ENCODE results near the gene PHLDB1. TPM values are rescaled to one million over a fixed set of nuclear protein-coding genes. Genes with fewer than 3 reads are reported as not detected.

Gene PHLDB1
- total RNA-seq, 6 experiments from 2014 or later: 5.4 to 11.7 (median 6.3) TPM

DNA sequence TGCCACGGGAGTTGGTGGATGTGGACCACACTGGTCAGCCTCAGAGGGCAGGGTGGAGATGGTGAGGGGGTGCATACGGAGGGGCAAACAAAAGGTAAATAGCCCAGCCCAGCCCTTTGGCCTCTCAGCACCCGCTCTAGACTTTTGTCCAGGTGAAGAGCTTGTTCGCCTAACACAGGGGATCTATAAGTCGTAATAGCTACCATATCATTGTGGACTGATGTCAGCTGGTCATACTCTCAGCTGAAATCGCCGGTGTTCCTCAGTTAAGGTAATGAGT lies 99.1 kb downstream of the PHLDB1 start:
- TF ChIP-seq, protein P1, sequence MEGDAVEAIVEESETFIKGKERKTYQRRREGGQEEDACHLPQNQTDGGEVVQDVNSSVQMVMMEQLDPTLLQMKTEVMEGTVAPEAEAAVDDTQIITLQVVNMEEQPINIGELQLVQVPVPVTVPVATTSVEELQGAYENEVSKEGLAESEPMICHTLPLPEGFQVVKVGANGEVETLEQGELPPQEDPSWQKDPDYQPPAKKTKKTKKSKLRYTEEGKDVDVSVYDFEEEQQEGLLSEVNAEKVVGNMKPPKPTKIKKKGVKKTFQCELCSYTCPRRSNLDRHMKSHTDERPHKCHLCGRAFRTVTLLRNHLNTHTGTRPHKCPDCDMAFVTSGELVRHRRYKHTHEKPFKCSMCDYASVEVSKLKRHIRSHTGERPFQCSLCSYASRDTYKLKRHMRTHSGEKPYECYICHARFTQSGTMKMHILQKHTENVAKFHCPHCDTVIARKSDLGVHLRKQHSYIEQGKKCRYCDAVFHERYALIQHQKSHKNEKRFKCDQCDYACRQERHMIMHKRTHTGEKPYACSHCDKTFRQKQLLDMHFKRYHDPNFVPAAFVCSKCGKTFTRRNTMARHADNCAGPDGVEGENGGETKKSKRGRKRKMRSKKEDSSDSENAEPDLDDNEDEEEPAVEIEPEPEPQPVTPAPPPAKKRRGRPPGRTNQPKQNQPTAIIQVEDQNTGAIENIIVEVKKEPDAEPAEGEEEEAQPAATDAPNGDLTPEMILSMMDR (IDR thresholded peaks at IDR 0.05): no peak
- no peak for TF ChIP-seq POLR2A (IDR thresholded peaks at IDR 0.05)
- no peaks in the 10 kb centered on the region for H3K36me3 ChIP-seq
- no peaks in the 10 kb centered on the region for H3K4me1 ChIP-seq
- no peak overlapping the region for H3K4me3 ChIP-seq
- intact Hi-C loops (cut with DNase I): no loop called here
- DNase-seq (no peak), ATAC-seq (peak in 1 of 4 donors; percentile 16)
- no peak overlapping the region for H3K27ac ChIP-seq
- H3K9me3 ChIP-seq: no peaks in the 10 kb centered on the region
- 67% methylated on average over 1 of the region's 7 CpGs for WGBS (ENCODE audit: insufficient coverage, low coverage, low lambda C conversion rate, missing lambda C conversion rate)
- no peaks in the 10 kb centered on the region for H3K27me3 ChIP-seq

Small RNA genes lying within 50 kb of the gene (microRNA-seq; reads per million reads assigned to microRNA genes)
- gene MIR6716: 0 reads per million in 2 donors

Small RNA genes lying within 50 kb of the gene (small RNA-seq; reads per million reads assigned to genes)
- gene RNU6-1157P: 0 reads per million in 2 experiments
- gene RNU6-376P: 0 reads per million in 2 experiments

Other genes starting within 250 kb of the PHLDB1 start
- 10 to 100 TPM; 25.5 to 36.9 (median 28.5) TPM for gene UBE4A, start 248.0 kb upstream of the PHLDB1 start, total RNA-seq
- gene ATP5MG, start 206.0 kb upstream of the PHLDB1 start, total RNA-seq: 100 to 1,000 TPM in 1 of 6 experiments, 10 to 100 TPM in 5; 32.6 to 127 (median 89.5) TPM
- 10 to 100 TPM; 15.5 to 24.9 (median 19.5) TPM for gene KMT2A, start 171.1 kb upstream of the PHLDB1 start, total RNA-seq
- gene TTC36, start 80.1 kb upstream of the PHLDB1 start, total RNA-seq: 10 to 100 TPM; 21.5 to 88.3 (median 50.6) TPM
- gene TMEM25, start 76.4 kb upstream of the PHLDB1 start, total RNA-seq: 10 to 100 TPM in 5 of 6 experiments, 1 to 10 TPM in 1; 9.2 to 31.0 (median 23.5) TPM
- gene IFT46, start 41.7 kb upstream of the PHLDB1 start, total RNA-seq: 1 to 10 TPM; 4.0 to 6.4 (median 5.2) TPM
- 10 to 100 TPM; 58.3 to 91.7 (median 75.8) TPM for gene ARCN1, start 35.2 kb upstream of the PHLDB1 start, total RNA-seq
- gene TREH, start 72.0 kb downstream of the PHLDB1 start, total RNA-seq: 1 to 10 TPM in 4 of 6 experiments, not detected in 2; 2.1 to 5.1 (median 2.9) TPM
- gene DDX6, start 183.5 kb downstream of the PHLDB1 start, total RNA-seq: 10 to 100 TPM; 37.9 to 46.1 (median 43.3) TPM